GM18520 (cell line): ENCODE data around the gene IL20RB.
A peak's percentile ranks its signal among the peaks of the same experiment; 100 is the strongest.
"Not testable (repeated sequence)": the region's sequence is repeated elsewhere in the genome, so short reads cannot be mapped to it uniquely, and the experiment has no call there.

ENCODE experiments used
- ATAC-seq: cut with Tn5 transposase; IDR thresholded peaks from one replicate; pipeline ENCODE4 v1.9.1; 2021; ENCODE audit not compliant: unreplicated experiment

The IL20RB gene

GRCh38 chr3:136982520-136983138 lies 24.8 kb downstream of the IL20RB start:
- ATAC-seq, result no peak

GRCh38 chr3:136984837-136985236 lies 27.1 kb downstream of the IL20RB start:
- ATAC-seq, result no peak

GRCh38 chr3:136987398-136987980 lies 29.7 kb downstream of the IL20RB start:
- ATAC-seq, result not testable (repeated sequence)

- no peak for ATAC-seq
These were observed 30.9 kb downstream of the IL20RB start for GRCh38 chr3:136988651-136989050.

GRCh38 chr3:136989781-136990524 lies 32.2 kb downstream of the IL20RB start:
- ATAC-seq, result no peak

DNA sequence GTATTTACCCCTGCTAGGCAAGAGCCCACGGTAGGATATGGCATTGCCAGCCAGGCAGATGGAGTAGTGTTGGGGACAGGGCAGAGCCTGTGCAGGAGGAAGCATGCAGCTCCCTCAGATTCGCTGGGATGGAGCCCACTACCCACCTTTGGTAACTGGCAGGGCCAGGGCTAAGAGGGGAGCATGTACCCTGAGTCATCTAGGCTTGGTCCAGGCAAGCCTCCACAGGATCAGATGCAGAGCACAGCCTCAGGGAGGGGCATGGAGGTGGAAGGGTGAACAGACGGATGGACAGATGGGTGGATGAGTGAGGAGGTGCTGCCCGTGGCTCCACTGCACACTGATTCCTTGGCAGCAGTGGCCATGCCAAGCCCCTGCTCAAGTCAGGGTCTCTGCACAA lies 33.0 kb downstream of the IL20RB start:
- no peak for ATAC-seq

DNA sequence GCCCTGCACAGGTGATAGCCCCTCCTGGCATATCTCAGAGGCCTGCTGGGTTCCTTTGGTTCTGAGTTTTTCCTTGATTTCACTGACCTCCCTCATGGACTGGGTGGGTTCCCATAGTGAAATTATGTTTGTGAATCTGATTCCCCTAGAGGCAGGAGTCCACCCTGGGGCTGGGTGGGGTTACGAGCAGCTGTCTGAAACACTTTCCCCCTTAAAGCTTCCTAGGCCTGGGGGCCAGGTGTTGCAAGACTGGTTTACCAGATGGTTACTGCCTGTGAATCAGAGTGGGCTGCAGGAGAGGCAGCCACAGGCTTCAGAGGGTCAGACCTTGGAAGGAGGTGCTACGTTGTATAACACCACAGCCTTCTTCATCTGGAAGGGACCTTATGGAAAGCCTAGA lies 34.3 kb downstream of the IL20RB start:
- ATAC-seq, result no peak

DNA sequence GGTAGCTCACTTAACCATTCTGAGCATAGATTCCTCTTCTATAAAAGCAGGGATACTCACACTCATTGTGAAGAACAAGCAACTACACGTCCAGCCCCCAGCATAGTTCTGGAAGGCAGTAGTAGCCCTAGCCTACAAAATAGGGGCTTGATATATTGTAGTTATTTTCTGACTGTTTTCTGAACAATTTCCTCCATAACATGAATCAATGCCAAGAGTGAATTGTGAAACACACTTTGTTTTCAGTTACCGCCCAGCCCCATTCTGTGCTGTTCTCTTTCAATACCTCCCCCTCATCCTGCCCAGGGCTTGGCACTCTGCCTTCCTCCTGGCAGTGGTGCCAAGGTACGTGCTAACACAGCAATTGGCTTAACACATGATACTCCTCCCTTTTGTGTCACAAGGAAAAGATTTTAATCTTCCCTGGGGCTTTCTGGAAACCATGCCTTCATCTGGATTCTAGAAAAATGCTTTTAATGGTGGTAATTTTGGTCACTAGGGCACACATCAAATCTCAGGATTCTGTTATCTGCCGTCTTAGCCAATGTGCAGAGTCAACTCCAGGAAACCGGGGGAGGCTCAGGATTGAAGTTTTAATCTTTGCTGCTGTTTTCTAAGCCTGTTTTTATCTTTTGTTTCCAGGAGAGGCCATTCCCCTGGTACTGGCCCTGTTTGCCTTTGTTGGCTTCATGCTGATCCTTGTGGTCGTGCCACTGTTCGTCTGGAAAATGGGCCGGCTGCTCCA lies 37.2 kb downstream of the IL20RB start:
- ATAC-seq, result no peak

DNA sequence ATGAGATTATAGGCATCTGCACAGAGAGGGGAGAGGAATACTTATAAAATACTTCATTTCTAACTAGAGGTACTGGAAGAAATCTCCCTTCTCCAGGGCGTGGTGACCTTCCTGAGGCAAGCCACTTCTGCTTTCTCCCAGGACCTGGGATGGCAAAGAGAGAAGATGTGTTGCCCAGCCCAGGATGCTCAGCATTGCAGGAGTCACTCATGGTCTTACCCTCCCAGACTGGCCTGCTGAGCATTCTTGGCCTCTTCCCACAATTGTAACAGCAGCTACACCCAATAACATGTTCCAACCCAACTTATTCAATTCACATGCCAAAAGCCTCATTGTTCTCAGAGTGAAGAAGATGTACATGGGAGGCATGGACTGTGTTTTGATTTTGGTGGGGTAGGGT lies 37.9 kb downstream of the IL20RB start:
- no peak for ATAC-seq

GRCh38 chr3:137000039-137000438 lies 42.3 kb downstream of the IL20RB start:
- no peak for ATAC-seq

- not testable (repeated sequence) for ATAC-seq
These were observed 49.6 kb downstream of the IL20RB start for GRCh38 chr3:137007376-137007775.

GRCh38 chr3:137008131-137008530 lies 50.3 kb downstream of the IL20RB start:
- ATAC-seq, result no peak

DNA sequence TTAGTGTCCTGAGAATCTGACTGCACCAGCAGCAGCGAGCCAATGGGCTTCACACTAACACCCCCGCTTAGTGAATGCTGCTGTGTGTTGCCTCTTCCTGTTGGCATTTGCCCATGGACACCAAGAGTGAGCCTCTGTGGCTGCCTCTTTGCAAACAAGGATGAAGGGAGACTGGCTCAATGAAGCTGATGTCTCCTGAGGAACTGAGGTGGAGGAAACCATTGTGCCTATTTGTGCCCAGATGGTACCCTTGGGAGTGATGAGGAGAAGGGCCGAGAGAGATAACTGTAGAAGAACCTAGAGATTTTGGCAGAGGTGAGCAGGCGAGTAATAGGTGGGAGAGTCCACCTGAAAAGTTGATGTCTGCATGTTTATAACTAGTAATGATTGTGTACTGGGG lies 51.2 kb downstream of the IL20RB start:
- ATAC-seq, result no peak

DNA sequence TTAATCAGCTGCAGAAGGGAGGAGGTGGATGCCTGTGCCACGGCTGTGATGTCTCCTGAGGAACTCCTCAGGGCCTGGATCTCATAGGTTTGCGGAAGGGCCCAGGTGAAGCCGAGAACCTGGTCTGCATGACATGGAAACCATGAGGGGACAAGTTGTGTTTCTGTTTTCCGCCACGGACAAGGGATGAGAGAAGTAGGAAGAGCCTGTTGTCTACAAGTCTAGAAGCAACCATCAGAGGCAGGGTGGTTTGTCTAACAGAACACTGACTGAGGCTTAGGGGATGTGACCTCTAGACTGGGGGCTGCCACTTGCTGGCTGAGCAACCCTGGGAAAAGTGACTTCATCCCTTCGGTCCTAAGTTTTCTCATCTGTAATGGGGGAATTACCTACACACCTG lies 52.4 kb downstream of the IL20RB start:
- no peak for ATAC-seq

DNA sequence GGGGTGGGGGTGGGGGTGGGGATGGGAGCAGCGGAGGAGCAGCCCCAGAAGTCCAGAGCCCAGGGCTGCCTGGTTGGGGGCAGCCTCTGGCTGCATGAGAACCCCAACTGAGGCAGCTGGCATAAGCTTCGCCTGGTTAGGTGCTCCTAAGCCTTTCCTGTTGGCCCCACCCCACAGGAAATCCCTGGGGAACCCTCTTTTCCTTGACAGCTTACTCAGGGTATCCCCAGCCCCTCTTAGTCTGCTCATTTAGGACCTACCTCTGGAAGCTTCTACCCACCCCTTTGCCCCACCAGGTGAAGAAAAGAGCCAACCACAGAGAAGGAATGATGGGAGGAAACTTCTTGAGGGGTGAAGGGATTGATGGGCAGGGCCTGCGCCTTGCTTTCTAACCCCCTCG lies 53.4 kb downstream of the IL20RB start:
- ATAC-seq, result no peak

DNA sequence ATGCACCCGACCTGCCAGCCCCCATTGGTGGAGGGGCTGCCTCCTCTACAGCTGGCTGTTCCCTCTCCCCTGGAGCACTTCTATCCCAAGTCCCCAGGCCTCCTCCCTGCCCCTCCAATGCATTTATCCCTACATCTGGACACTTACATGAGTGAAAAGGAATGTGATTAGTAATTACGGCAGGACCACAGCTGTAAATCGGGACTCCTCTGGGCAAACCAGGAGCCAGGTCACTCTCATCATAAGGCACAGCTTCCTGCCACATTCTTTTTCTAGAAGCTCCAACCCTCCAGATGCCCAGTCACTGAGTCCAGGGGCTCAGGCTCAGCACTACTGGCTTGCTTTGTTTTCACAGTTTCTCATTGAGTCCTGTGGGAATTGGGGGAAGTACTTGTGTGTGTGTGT lies 54.3 kb downstream of the IL20RB start:
- ATAC-seq, result no peak

DNA sequence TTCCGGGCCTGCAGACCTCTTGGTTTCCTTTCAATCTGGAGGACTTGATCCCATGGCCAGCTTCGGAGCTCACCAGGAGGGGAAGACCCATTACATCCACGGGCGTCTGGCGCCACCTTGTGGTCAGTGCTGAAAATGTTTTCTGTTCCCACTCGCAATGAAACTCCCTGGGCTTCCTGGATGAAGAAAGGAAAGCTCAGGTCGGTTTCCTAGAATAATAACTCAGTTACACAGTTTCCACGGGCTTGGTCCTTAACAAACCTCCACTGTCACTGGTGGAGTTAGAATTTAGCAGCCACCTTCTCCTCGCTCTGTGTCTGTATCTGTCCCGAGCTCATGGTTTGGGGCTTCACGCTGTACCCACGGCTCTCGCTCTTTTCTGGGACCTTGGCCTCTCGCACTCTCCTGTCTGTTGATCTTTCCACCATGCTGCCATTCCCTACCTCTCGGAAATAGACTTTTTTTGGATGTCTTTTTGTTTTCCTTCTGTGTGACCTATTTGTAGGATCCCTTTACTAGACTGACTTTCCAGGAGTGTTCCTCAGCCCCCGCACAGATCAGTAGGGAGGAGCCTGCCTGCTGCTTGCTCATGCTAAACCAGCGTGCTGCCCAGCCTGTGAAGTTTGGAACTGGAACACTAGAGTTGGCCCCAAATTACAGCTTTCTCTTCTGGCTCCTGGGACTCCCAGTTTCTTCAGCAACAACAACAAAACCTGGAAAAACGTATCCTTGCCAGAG lies 56.3 kb downstream of the IL20RB start:
- peak; percentile 64 for ATAC-seq

GRCh38 chr3:137017316-137017715 lies 59.5 kb downstream of the IL20RB start:
- not testable (repeated sequence) for ATAC-seq

- no peak for ATAC-seq
These were observed 62.5 kb downstream of the IL20RB start for GRCh38 chr3:137020315-137020714.

DNA sequence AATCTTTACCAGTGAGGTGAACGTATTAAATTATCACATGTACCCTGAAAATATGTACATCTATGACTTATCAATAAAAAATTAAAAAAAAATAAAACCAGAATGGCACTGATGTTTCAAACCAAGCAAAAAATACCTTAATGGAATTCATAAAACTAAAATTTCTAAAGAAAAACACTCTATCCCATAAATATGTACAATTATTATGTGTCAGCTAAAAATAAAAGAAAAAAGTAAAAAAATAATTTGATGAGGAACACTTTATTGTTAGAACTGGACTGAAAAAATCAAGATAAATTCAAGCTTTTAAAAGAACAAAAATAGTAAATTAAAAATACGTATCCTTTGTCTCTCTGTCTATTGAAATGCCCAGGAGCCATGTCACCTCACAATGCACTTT lies 63.1 kb downstream of the IL20RB start:
- ATAC-seq, result no peak

DNA sequence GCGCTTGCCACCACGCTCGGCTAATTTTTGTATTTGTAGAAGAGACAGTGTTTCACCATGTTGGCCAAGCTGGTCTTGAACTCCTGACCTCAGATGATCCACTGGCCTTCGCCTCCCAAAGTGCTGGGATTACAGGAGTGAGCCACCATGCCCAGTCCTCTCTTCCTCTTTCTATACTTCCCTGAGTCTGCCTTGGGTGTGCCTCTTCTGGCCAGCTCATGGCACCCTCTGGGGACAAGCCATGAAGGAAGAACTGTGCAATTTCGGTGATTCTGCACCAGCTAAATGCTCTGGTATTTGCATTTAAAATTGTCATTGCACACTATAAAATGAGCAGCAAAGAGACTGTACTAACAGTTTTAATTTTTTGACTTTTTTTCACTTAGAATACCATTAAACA lies 66.6 kb downstream of the IL20RB start:
- ATAC-seq, result no peak
